Skeletal muscle satellite cell (primary cell): Measurements from ENCODE around the gene PGAM1.
"Not testable (repeated sequence)": the region's sequence is repeated elsewhere in the genome, so short reads cannot be mapped to it uniquely, and the experiment has no call there.

Source experiments
- H3K27me3 ChIP-seq: 2 replicates; pipeline ENCODE4 v1.7.0; 2013; ENCODE audit warnings: low read length; ENCODE audit not compliant: control insufficient read depth, insufficient read depth
- H3K36me3 ChIP-seq: 2 replicates; pipeline ENCODE4 v1.7.0; 2013; ENCODE audit warnings: mild to moderate bottlenecking, control low read depth, low read length; ENCODE audit not compliant: insufficient read depth
- H3K4me1 ChIP-seq: 2 replicates; pipeline ENCODE4 v1.7.0; 2013; ENCODE audit warnings: low read length; ENCODE audit not compliant: control insufficient read depth, insufficient read depth
- H3K4me2 ChIP-seq: 2 replicates; pipeline ENCODE4 v1.7.0; 2013; ENCODE audit warnings: mild to moderate bottlenecking, low read length
- H3K4me3 ChIP-seq: 2 replicates; pipeline ENCODE4 v1.7.0; 2013; ENCODE audit warnings: low read length
- H3K9ac ChIP-seq: 2 replicates; pipeline ENCODE4 v1.7.0; 2013; ENCODE audit warnings: mild to moderate bottlenecking, low read depth, low read length, moderate library complexity
- H3K9me3 ChIP-seq: replicated peaks from 2 replicates; pipeline ENCODE4 v1.7.0; 2013; ENCODE audit warnings: mild to moderate bottlenecking, control low read depth, low read length

PGAM1 gene

DNA sequence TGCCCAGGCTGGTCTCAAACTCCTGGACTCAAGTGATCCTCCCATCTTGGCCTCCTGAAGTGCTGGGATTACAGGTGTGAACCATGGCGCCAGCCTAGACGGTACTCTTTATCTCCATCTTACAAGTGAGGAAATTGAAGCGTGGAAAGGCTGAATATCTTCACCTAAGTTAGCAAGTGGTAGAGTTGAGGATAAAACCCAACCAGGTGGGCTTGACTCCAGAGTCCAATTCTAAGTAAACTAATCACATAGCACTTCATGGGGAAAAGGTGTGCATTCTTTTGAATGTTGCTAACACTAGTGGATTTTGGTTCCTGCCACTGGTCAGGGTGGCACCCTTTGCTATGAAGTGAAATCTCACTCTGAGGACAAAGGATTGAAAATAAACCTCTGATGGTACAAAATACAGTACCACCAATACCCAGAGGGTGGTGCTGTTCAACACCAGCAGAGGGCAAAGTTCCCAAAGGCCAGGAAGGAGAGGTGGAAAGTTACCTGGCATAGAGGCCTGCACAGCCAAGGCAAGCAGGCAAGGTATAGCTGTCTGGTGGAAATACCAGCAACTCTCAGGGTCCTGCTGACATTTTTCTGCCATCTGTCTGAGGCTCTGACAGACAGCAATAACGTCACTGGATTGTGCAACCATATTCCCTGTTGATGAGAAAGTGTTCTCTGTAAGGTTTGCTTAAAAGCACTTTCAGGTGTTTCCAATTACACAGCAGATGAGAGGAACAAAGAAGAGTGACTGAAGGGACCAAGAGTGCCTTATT is 37.6 kb downstream of the PGAM1 start:
- Histone ChIP-seq H3K9ac (no peak overlapping the region), H3K4me1 (peaks cover 5% of the 10 kb centered on the region), H3K36me3 (peaks cover 84% of the 10 kb centered on the region), H3K4me2 (no peak overlapping the region), H3K27me3 (no peaks in the 10 kb centered on the region), H3K4me3 (no peak overlapping the region), H3K9me3 (no peaks in the 10 kb centered on the region)

DNA sequence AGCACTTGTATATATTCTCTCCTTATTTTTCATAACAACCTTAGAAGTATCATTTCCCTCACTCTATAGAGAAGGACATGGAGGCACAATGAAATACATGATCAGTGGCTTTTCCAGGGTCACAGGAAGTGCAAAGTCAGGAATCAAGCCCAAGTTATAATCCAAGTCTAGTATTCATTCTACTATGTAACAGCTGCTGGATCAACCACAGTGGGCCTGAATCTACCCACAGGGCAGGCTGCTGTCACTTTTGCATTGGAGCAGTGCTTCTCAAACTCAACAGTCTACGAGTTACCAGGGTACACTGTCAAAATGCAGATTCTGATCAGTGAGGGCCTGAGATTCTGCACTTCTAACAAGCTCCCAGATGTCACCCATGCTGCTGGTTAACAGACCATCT is 38.2 kb downstream of the PGAM1 start:
- H3K9ac ChIP-seq, result no peak overlapping the region
- peaks cover 83% of the 10 kb centered on the region for H3K36me3 ChIP-seq
- no peak overlapping the region for H3K4me3 ChIP-seq
- no peaks in the 10 kb centered on the region for H3K27me3 ChIP-seq
- no peaks in the 10 kb centered on the region for H3K9me3 ChIP-seq
- peaks cover 5% of the 10 kb centered on the region for H3K4me1 ChIP-seq
- no peak overlapping the region for H3K4me2 ChIP-seq

DNA sequence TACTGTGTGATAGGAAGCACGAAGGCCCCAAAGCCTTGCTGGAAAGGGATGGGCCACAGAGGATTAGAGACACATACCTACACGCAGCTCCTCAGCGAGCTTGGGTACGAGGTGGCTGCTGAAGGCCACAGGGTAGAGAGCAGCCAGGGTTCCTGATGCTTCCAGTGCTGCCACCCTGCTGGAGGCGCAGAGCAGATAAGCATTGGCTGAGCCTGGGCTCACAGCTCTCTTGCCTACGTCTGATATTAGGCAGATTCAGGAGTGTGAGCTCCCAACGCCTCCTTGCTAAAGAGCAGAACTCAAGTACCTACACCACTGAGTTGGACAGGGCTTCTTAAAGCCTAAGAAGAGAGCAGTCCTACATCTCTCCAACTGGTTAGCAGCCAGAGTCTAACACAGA is 40.0 kb downstream of the PGAM1 start:
- Histone ChIP-seq H3K4me3 (no peak overlapping the region), H3K9me3 (no peaks in the 10 kb centered on the region), H3K36me3 (peaks cover 83% of the 10 kb centered on the region), H3K27me3 (no peaks in the 10 kb centered on the region), H3K4me2 (no peak overlapping the region), H3K9ac (no peak overlapping the region), H3K4me1 (peaks cover 5% of the 10 kb centered on the region)

DNA sequence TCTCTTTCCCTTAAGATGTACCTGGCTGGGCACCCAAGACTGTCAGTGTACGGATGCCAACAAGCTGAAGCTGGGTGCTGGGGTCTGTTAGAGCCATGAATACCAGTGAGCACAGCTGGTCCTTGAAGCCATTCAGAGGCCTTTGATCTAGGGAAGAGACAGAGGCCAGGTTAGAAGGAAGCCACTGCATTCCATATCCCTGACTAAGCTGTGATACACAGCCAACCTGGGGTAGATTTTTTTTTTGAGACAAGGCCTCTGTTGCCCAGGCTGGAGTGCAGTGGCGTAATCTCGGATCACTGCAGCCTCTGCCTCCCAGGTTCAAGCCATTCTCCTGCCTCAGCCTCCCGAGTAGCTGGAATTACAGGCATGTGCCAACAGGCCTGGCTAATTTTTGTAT is 40.8 kb downstream of the PGAM1 start:
- no peaks in the 10 kb centered on the region for H3K27me3 ChIP-seq
- H3K36me3 ChIP-seq, result peaks cover 77% of the 10 kb centered on the region
- no peak overlapping the region for H3K9ac ChIP-seq
- H3K9me3 ChIP-seq, result no peaks in the 10 kb centered on the region
- peaks cover 5% of the 10 kb centered on the region for H3K4me1 ChIP-seq
- no peak overlapping the region for H3K4me2 ChIP-seq
- no peak overlapping the region for H3K4me3 ChIP-seq

DNA sequence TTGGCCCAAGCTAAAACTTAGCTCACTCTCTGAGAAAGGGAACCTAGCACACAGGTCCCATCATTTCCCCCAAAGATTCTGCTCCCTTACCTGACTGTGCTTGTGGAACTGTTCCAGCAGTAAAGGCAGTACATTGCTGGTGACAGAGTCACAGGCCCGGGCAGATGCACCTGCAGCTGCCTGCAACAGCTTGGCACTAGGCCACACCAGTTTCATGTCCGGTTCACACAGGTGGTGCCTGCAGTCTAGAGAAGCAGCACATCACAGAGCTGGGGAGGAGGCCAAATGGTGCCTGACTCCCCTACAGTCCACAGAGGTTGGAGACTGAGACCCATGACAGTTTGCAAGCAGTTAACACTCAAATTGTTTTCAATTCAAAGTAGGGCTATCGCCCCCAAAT is 42.2 kb downstream of the PGAM1 start:
- Histone ChIP-seq H3K9ac (no peak overlapping the region), H3K4me3 (no peak overlapping the region), H3K9me3 (no peaks in the 10 kb centered on the region), H3K4me2 (no peak overlapping the region), H3K27me3 (no peaks in the 10 kb centered on the region), H3K4me1 (peaks cover 5% of the 10 kb centered on the region), H3K36me3 (peaks cover 75% of the 10 kb centered on the region)

DNA sequence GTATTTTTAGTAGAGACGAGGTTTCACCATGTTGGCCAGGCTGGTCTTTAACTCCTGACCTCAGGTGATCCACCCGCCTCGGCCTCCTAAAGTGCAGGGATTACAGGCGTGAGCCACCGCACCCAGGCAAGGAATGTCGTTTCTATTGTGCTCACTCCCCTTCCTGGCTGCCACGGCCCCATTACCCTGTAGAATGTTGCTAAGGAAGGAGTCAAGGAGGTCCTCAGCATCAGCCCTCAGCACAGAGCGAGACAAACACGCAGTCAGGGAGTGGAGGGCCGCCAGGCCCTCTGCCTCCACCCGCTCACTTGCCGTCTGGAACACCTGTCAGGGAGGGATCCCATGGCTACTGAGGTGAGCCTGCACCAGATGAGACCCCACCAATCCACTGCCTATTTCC is 42.8 kb downstream of the PGAM1 start:
- not testable (repeated sequence) for H3K9me3 ChIP-seq, H3K27me3 ChIP-seq, H3K4me1 ChIP-seq, H3K9ac ChIP-seq, H3K4me2 ChIP-seq, H3K4me3 ChIP-seq
- H3K36me3 ChIP-seq, result peaks cover 77% of the 10 kb centered on the region

DNA sequence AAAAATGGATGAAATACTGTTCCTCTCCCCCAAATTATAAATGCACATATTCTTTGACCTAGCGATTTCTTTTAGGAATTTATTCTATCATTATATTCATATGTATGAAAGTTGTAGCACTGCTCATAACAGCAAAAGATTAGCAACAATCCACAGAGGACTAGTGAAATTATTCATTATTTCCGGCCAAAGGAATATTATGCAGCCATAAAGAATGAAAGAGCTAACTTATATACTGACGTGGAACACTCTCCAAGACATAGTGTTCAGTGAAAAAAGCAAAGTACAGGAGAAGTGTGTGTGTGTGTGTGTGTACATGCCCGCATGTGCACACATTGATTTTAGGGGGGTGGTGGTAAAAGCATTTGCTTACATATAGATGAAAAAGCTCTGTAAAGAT is 48.9 kb downstream of the PGAM1 start:
- Histone ChIP-seq H3K4me3 (no peak overlapping the region), H3K4me1 (peaks cover 23% of the 10 kb centered on the region), H3K4me2 (no peak overlapping the region), H3K36me3 (peaks cover 79% of the 10 kb centered on the region), H3K9ac (no peak overlapping the region), H3K9me3 (no peaks in the 10 kb centered on the region), H3K27me3 (no peaks in the 10 kb centered on the region)

DNA sequence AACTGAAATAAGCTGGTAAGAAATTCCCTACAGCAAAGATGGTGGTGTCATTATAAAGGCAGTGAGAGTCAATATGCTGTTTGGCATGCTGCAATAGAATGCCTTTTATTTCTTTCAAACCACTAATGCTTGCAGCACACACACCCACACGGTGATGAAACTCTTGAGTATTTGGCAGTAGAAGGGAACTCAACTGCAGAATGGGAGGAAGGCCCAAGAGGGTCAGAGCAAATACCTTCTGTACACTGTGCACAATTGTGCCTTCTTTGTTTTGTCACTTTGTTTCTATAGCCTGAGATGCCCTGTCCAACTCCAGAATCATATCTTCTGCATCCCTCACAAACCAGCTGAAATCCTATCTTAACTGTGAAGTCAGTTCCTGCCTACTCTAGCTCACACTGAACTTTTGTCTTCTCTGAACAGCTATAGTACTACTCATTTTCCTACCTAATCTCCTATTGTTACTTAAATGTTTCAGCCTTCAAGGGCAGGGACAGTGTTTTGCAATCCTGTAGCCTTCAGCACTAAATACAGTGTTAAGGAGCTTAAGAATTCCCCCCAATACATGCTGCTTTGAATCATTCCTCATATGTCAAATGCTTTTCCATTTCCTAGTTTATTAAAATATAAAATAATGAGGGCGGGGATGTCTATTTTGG is 50.1 kb downstream of the PGAM1 start:
- no peaks in the 10 kb centered on the region for H3K27me3 ChIP-seq
- no peak overlapping the region for H3K9ac ChIP-seq
- peaks cover 25% of the 10 kb centered on the region for H3K4me1 ChIP-seq
- no peak overlapping the region for H3K4me3 ChIP-seq
- H3K9me3 ChIP-seq, result no peaks in the 10 kb centered on the region
- peaks cover 79% of the 10 kb centered on the region for H3K36me3 ChIP-seq
- no peak overlapping the region for H3K4me2 ChIP-seq

DNA sequence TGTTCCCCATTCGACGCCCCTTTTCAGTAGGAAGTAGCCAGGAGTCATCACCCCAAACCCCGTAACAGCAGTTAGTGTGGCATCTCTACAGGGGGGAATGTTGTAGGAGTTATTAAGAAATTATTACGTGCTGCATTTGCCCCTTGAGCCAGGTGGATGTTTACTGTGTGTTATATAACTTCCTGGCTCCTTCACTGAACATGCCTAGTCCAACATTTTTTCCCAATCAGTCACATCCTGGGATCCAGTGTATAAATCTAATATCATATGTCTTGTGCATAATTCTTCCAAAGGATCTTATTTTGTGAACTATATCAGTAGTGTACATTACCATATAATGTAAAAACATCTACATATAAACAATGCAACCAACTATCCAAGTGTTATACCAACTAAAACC is 53.4 kb downstream of the PGAM1 start:
- H3K27me3 ChIP-seq, H3K4me2 ChIP-seq, H3K4me3 ChIP-seq, H3K9me3 ChIP-seq, H3K9ac ChIP-seq: not testable (repeated sequence)
- H3K4me1 ChIP-seq, result peaks cover 25% of the 10 kb centered on the region
- H3K36me3 ChIP-seq, result peaks cover 68% of the 10 kb centered on the region

DNA sequence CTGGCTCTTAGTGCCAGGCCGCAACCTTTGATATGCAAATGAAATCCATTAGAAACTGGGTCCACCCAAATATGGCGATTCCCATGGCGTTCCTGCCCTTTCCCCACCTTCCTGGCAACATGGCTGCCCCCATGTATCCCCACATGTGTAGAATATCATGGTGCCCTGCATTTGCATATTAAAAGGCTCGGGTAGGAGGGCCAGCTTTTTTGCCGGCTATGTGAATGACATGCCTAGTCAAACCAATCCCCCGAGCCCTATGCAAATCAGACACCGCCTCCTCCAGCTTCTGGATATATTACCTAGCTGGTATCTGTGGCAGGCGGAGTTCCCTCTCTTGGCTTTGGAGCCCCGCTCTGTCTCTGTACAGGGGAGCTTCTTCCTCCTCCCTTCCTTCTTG is 53.9 kb downstream of the PGAM1 start:
- Histone ChIP-seq H3K9me3 (no peaks in the 10 kb centered on the region), H3K27me3 (no peaks in the 10 kb centered on the region), H3K4me2 (no peak overlapping the region), H3K9ac (no peak overlapping the region), H3K4me3 (no peak overlapping the region), H3K4me1 (peaks cover 25% of the 10 kb centered on the region), H3K36me3 (peaks cover 63% of the 10 kb centered on the region)

DNA sequence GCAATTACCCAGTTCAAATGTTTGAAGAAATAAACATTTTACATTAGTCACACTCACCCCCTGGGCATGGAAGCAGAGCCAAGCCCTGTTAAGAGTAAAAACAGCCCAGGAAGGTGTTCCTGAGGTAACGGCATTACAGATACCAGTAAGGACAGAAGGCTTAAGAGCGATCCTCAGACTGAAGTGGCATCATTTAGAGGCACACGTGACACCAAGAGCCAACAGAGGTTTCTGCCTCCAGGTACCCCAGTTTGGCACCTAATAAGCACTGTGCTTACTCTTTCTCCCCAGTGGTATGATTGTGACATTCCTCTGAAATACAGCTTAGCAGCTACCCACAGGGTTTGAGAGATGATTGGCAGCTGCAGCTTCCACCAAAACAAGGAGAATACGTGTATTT is 55.1 kb downstream of the PGAM1 start:
- Histone ChIP-seq H3K9me3 (no peaks in the 10 kb centered on the region), H3K4me3 (no peak overlapping the region), H3K36me3 (peaks cover 61% of the 10 kb centered on the region), H3K4me2 (no peak overlapping the region), H3K4me1 (peaks cover 19% of the 10 kb centered on the region), H3K27me3 (no peaks in the 10 kb centered on the region), H3K9ac (no peak overlapping the region)

DNA sequence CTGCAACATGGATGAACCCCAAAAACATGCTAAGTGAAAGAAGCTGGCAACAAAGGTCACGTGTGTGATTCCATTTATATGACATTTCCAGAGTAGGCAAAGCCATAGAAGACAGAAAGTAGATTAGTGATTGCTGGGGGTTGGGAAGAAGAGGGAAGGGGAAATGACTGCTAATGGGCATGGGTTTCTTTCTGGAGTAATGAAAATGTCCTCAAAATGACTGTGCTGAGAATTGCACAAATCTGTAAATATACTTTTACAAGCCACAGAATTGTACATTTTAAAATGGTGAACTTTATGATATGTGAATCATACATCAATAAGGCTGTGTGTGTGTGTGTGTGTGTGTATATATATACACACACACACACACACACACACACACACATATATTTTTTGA is 56.4 kb downstream of the PGAM1 start:
- no peaks in the 10 kb centered on the region for H3K27me3 ChIP-seq
- H3K4me1 ChIP-seq, result peaks cover 11% of the 10 kb centered on the region
- no peak overlapping the region for H3K4me3 ChIP-seq
- peaks cover 49% of the 10 kb centered on the region for H3K36me3 ChIP-seq
- H3K9me3 ChIP-seq, result no peaks in the 10 kb centered on the region
- no peak overlapping the region for H3K9ac ChIP-seq
- H3K4me2 ChIP-seq, result no peak overlapping the region
